ENCODE measurements around the gene LPAR3. TPM values are rescaled to one million over a fixed set of nuclear protein-coding genes. Genes with fewer than 3 reads are reported as not detected.
"Not testable (repeated sequence)": the region's sequence is repeated elsewhere in the genome, so short reads cannot be mapped to it uniquely, and the experiment has no call there.

Gene LPAR3
- total RNA-seq, 2 experiments from 2014 or later: 0.58 to 0.81 TPM

- DNase-seq (no peak), ATAC-seq (no peak)
- Mint-ChIP-seq H3K9me3 (no peaks in the 10 kb centered on the region), H3K4me3 (no peak overlapping the region), H3K36me3 (ENCODE audit: low read depth) (no peaks in the 10 kb centered on the region), H3K27ac (no peak overlapping the region), H3K4me1 (ENCODE audit: low read depth) (no peaks in the 10 kb centered on the region), H3K27me3 (peaks cover 3% of the 10 kb centered on the region)
- ChIA-PET CTCF (interaction anchor here (1.0 kb wide), 2 partner anchors 16 to 184 kb away, joined by 3 read pairs; no protein-coding TSS in a partner anchor), POLR2A (no interaction called here)
- no peak for TF ChIP-seq CTCF (IDR thresholded peaks at IDR 0.05)
- intact Hi-C loops (cut with micrococcal nuclease): no loop called here
Measured at GRCh38 chr1:84919461-84919970, 26.5 kb upstream of the LPAR3 start.

DNA sequence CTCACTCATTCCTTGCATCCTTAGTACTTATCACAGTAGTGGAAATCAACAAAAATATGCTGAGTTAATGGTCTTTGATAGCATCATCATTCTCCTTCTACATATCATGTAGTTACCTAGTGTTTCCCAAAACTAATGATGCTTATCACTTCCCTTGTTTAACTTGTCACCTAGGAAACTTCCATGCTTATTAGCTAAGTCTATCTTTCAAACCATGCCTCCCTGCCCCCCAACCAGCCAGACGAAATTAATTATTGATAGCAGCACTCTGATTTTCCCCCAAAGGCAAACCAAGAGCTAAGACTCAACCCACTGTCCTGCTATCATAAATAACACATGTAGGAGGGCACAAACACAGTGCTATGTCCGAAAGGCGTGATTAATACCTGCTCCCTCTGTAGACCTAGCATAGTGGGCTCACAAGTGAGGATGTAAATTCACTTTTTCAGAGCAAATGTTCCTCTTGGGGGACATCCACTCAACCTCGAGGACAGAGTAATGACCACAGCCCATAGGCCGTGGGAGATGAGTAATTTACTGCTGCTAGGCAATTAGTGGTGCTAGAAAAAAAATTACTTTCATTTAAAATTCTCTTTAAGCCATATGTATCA, 25.8 kb upstream of the LPAR3 start:
- intact Hi-C loops (cut with micrococcal nuclease): no loop called here
- DNase-seq (no peak), ATAC-seq (no peak)
- ChIA-PET POLR2A (no interaction called here), CTCF (interaction anchor here (1.0 kb wide), 2 partner anchors 17 to 184 kb away, joined by 3 read pairs; no protein-coding TSS in a partner anchor)
- H3K36me3 Mint-ChIP-seq (ENCODE audit: low read depth): no peaks in the 10 kb centered on the region
- H3K4me1 Mint-ChIP-seq (ENCODE audit: low read depth): no peaks in the 10 kb centered on the region
- no peak for TF ChIP-seq CTCF (IDR thresholded peaks at IDR 0.05)
- H3K27ac Mint-ChIP-seq: no peak overlapping the region
- H3K9me3 Mint-ChIP-seq: no peaks in the 10 kb centered on the region
- H3K27me3 Mint-ChIP-seq: peaks cover 3% of the 10 kb centered on the region
- H3K4me3 Mint-ChIP-seq: no peak overlapping the region

DNA sequence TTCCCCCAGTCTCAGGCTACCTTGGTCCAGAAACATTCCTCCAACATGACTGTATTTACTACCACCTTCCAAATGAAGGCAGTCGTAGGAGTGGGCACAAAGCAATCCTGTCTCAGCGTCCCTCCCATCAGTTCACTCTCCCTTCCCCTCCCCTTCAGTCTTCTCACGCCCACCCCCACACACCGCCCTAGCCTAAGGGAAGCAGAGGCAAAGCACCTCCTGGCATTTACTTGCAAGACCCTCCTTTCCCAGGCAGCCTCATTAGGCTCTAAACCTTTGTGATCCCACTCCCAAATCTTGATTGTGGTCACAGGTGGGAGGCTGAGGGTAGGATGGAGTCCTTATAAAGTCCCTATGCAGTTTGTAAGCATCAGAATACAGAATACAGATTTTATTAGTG, 23.9 kb upstream of the LPAR3 start:
- no peaks in the 10 kb centered on the region for H3K4me1 Mint-ChIP-seq (ENCODE audit: low read depth)
- CTCF ChIA-PET: no interaction called here
- H3K27me3 Mint-ChIP-seq: peaks cover 3% of the 10 kb centered on the region
- no peaks in the 10 kb centered on the region for H3K36me3 Mint-ChIP-seq (ENCODE audit: low read depth)
- ATAC-seq (no peak), DNase-seq (no peak)
- intact Hi-C loops (cut with micrococcal nuclease): no loop called here
- POLR2A ChIA-PET: no interaction called here
- no peaks in the 10 kb centered on the region for H3K9me3 Mint-ChIP-seq
- no peak for TF ChIP-seq CTCF (IDR thresholded peaks at IDR 0.05)
- H3K4me3 Mint-ChIP-seq: no peak overlapping the region
- H3K27ac Mint-ChIP-seq: no peak overlapping the region

DNA sequence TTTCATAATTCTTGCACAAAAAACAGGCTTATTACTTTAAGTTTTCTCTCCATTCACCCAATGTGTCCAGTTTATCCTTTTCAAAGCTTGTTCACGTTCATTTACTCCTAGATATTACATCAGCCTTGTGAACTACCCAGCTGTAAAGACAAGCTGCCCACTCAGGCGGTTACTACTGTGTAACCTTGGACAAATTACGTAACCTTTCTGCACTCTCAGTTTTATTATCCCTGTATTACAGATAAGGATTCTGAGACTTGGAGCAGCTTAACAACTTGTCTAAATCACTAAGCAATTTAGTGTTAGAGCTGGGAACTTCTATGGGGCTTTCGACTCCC, 20.5 kb upstream of the LPAR3 start:
- intact Hi-C loops (cut with micrococcal nuclease): no loop called here
- H3K36me3 Mint-ChIP-seq (ENCODE audit: low read depth): no peaks in the 10 kb centered on the region
- no peak overlapping the region for H3K4me3 Mint-ChIP-seq
- H3K4me1 Mint-ChIP-seq (ENCODE audit: low read depth): no peaks in the 10 kb centered on the region
- no peak for TF ChIP-seq CTCF (IDR thresholded peaks at IDR 0.05)
- no peak overlapping the region for H3K27ac Mint-ChIP-seq
- peaks cover 3% of the 10 kb centered on the region for H3K27me3 Mint-ChIP-seq
- POLR2A ChIA-PET: no interaction called here
- no peak for DNase-seq
- no peaks in the 10 kb centered on the region for H3K9me3 Mint-ChIP-seq
- CTCF ChIA-PET: interaction anchor here (1.0 to 1.3 kb wide), 2 partner anchors 22 to 130 kb away, joined by 3 to 4 read pairs; no protein-coding TSS in a partner anchor
- ATAC-seq: no peak

- ChIA-PET CTCF (interaction anchor here (1.0 to 1.3 kb wide), 2 partner anchors 23 to 130 kb away, joined by 3 to 4 read pairs; no protein-coding TSS in a partner anchor), POLR2A (no interaction called here)
- no peaks in the 10 kb centered on the region for H3K36me3 Mint-ChIP-seq (ENCODE audit: low read depth)
Measured at GRCh38 chr1:84912726-84913554, 19.9 kb upstream of the LPAR3 start.

DNA sequence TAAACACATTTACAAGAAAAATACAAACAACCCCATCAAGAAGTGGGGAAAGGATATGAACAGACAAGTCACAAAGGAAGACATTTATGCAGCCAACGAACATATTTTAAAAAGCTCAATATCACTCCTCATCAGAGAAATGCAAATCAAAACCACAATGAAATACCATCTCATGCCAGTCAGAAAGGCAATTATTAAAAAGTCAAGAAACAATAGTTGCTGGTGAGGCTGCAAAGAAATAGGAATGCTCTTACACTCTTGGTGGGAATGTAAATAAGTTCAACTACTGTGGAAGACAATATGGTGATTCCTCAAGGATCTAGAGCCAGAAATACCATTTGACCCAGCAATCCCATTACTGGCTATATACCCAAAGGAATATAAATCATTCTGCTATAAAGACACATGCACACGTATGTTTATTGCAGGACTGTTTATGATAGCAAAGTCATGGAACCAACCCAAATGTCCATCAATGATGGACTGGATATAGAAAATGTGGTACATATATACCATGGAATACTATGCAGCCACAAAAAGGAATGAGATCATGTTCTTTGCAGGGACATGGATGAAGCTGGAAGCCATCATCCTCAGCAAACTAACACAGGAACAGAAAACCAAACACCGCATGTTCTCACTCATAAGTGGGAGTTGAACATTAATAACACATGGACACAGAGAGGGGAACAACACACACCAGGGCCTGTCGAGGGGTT, 15.9 kb upstream of the LPAR3 start:
- DNase-seq; CTCF ChIA-PET; intact Hi-C loops (cut with micrococcal nuclease); H3K4me3 Mint-ChIP-seq; POLR2A ChIA-PET; ATAC-seq; H3K36me3 Mint-ChIP-seq (ENCODE audit: low read depth); H3K9me3 Mint-ChIP-seq; H3K27ac Mint-ChIP-seq; H3K4me1 Mint-ChIP-seq (ENCODE audit: low read depth); H3K27me3 Mint-ChIP-seq: not testable (repeated sequence)

More at GRCh38 chr1:84912726-84913554, 19.9 kb upstream of the LPAR3 start:
- intact Hi-C loops (cut with micrococcal nuclease): no loop called here
- peaks cover 3% of the 10 kb centered on the region for H3K27me3 Mint-ChIP-seq
- no peak overlapping the region for H3K4me3 Mint-ChIP-seq
- ATAC-seq: no peak
- H3K27ac Mint-ChIP-seq: no peak overlapping the region
- no peak for DNase-seq
- TF ChIP-seq CTCF (IDR thresholded peaks at IDR 0.05): no peak
- no peaks in the 10 kb centered on the region for H3K4me1 Mint-ChIP-seq (ENCODE audit: low read depth)
- no peaks in the 10 kb centered on the region for H3K9me3 Mint-ChIP-seq
